Tibial nerve (tissue), 4 donors: ENCODE data around the gene PAQR4. TPM values are rescaled to one million over a fixed set of nuclear protein-coding genes. Genes with fewer than 3 reads are reported as not detected.

Experiments
- DNase-seq, 2 donors: peaks; one replicate each; pipeline ENCODE4 v3.0.0-alpha.2; 2019; ENCODE audit warnings: low spot score in 2 of 2
- H3K27ac ChIP-seq, 4 donors: fragments of 200-600 bp; sonication (generic) in 3 of 4; one replicate each; pipeline ENCODE4 v1.5.1; 2017 to 2019; ENCODE audit warnings: mild to moderate bottlenecking in 1 of 4
- H3K27me3 ChIP-seq, 2 donors: fragments of 200-600 bp; sonication (generic) in 1 of 2; one replicate each; pipeline versions ENCODE4 v1.5.1 to v1.6.0; 2017 to 2019
- H3K36me3 ChIP-seq, 3 donors: fragments of 200-600 bp; sonication (generic); one replicate each; pipeline ENCODE4 v1.5.1; 2018 to 2019
- H3K4me1 ChIP-seq, 4 donors: fragments of 200-600 bp; sonication (generic) in 3 of 4; one replicate each; pipeline ENCODE4 v1.5.1; 2017 to 2019
- H3K4me3 ChIP-seq, 4 donors: fragments of 200-600 bp; sonication (generic) in 3 of 4; one replicate each; pipeline ENCODE4 v1.5.1; 2017 to 2019; ENCODE audit warnings: mild to moderate bottlenecking in 1 of 4, moderate library complexity in 1 of 4
- H3K9me3 ChIP-seq, 4 donors: fragments of 200-600 bp; sonication (generic) in 3 of 4; one replicate each; pipeline ENCODE4 v1.5.1; 2017 to 2019
- CTCF ChIP-seq, 5 experiments: fragments of 200-600 bp in 3 of 5; fragments of 450-650 bp in 2 of 5; sonication (generic) in 3 of 5; IDR thresholded peaks; one replicate each; pipeline ENCODE4 v1.5.1; 2016 to 2019; ENCODE audit warnings: antibody characterized with exemption in 5 of 5, mild to moderate bottlenecking in 3 of 5, moderate library complexity in 2 of 5
- EP300 ChIP-seq, 2 donors: sonication (generic); formaldehyde crosslinking; IDR thresholded peaks; one replicate each; pipeline ENCODE4 v1.6.1; 2017; ENCODE audit warnings: antibody characterized with exemption in 2 of 2, mild to moderate bottlenecking in 1 of 2
- POLR2A ChIP-seq, 2 donors: fragments of 450-650 bp; IDR thresholded peaks; one replicate each; pipeline ENCODE4 v1.6.1; 2017; ENCODE audit warnings: antibody characterized with exemption in 2 of 2, mild to moderate bottlenecking in 2 of 2, moderate library complexity in 2 of 2
- WGBS, 2 donors: methylation state at CpG; one replicate each; pipeline ENCODE4 v1.1.5; 2018; 5-methylcytosine and 5-hydroxymethylcytosine counted together
- small RNA-seq: library from RNA; depleted of rRNA; stranded (forward); fragments of <200 nt; gene quantifications from one replicate; pipeline ENCODE3, GENCODE V24; 2016
- total RNA-seq, 4 donors: library from RNA; depleted of rRNA; stranded (reverse); fragments of >200 nt; gene quantifications; one replicate each; pipeline ENCODE4 v1.1.0, GENCODE V29; 2016

The PAQR4 gene
- total RNA-seq, 4 donors from 2014 or later = 5.1 to 15.0 (median 7.9) TPM

- Histone ChIP-seq H3K27me3 (peaks cover 0 to 23% of the 10 kb centered on the region in 2 donors), H3K36me3 (peaks cover 0 to 14% (median 5%) of the 10 kb centered on the region in 3 donors), H3K4me3 (peak overlapping the region; percentile 42 to 65 (median 63)), H3K4me1 (peaks cover 0 to 67% (median 31%) of the 10 kb centered on the region in 4 donors), H3K9me3 (no peaks in the 10 kb centered on the region), H3K27ac (peak overlapping the region; percentile 78 to 99 (median 95))
- TF ChIP-seq EP300 (IDR thresholded peaks at IDR 0.05) (no peak), POLR2A (IDR thresholded peaks at IDR 0.05) (no peak), CTCF (IDR thresholded peaks at IDR 0.05) (peak in 3 of 5 experiments; percentile 16 to 21 (median 17))
- 6% methylated on average over 22 to 24 of the region's 25 CpGs for WGBS, 2 donors
- peak; percentile 56 to 66 for DNase-seq
These were observed 52.5 kb downstream of the PAQR4 start for GRCh38 chr16:3021449-3022207.

- peaks cover 0 to 20% (median 5%) of the 10 kb centered on the region in 3 donors for H3K36me3 ChIP-seq
- WGBS, 2 donors = 2 to 9% methylated on average over 8 of the region's 8 CpGs
- H3K4me3 ChIP-seq = peak overlapping the region in 3 of 4 donors; percentile 42 to 65 (median 62)
- TF ChIP-seq POLR2A (IDR thresholded peaks at IDR 0.05) = no peak
- TF ChIP-seq EP300 (IDR thresholded peaks at IDR 0.05) = peak in 1 of 2 donors; percentile 81
- no peaks in the 10 kb centered on the region for H3K9me3 ChIP-seq
- H3K27me3 ChIP-seq = peaks cover 0 to 20% of the 10 kb centered on the region in 2 donors
- H3K4me1 ChIP-seq = peaks cover 0 to 67% (median 31%) of the 10 kb centered on the region in 4 donors
- peak; percentile 84 to 87 for DNase-seq
- peak overlapping the region; percentile 78 to 99 (median 95) for H3K27ac ChIP-seq
These were observed 53.1 kb downstream of the PAQR4 start for GRCh38 chr16:3022208-3022683.

GRCh38 chr16:3022684-3023414 lies 53.7 kb downstream of the PAQR4 start:
- WGBS, 2 donors = 14 to 17% methylated on average over 8 of the region's 8 CpGs
- H3K4me3 ChIP-seq = peak overlapping the region; percentile 62 to 68 (median 65)
- DNase-seq = no peak
- peaks cover 0 to 22% (median 5%) of the 10 kb centered on the region in 3 donors for H3K36me3 ChIP-seq
- H3K27me3 ChIP-seq = peaks cover 0 to 14% of the 10 kb centered on the region in 2 donors
- H3K4me1 ChIP-seq = peaks cover 0 to 64% (median 31%) of the 10 kb centered on the region in 4 donors
- TF ChIP-seq CTCF (IDR thresholded peaks at IDR 0.05) = no peak
- no peak for TF ChIP-seq POLR2A (IDR thresholded peaks at IDR 0.05)
- TF ChIP-seq EP300 (IDR thresholded peaks at IDR 0.05) = no peak
- no peaks in the 10 kb centered on the region for H3K9me3 ChIP-seq
- H3K27ac ChIP-seq = peak overlapping the region; percentile 78 to 99 (median 95)

Small RNAs within 50 kb of the gene (small RNA-seq; reads per million reads assigned to genes)
- gene LINC00514 = not detected

Other genes with a start within 250 kb of the PAQR4 start
- 1 to 10 TPM; 1.3 to 4.2 (median 2.4) TPM for gene PRSS27, start 249.1 kb upstream of the PAQR4 start, total RNA-seq
- gene SRRM2, start 216.7 kb upstream of the PAQR4 start, total RNA-seq = 1,000 to 10,000 TPM in 1 of 4 donors, 100 to 1,000 TPM in 3; 843 to 1,374 (median 886) TPM
- 100 to 1,000 TPM; 293 to 759 (median 513) TPM for gene ELOB, start 192.1 kb upstream of the PAQR4 start, total RNA-seq
- not detected for gene PRSS33, start 181.8 kb upstream of the PAQR4 start, total RNA-seq
- not detected for gene PRSS41, start 170.9 kb upstream of the PAQR4 start, total RNA-seq
- not detected for gene PRSS21, start 152.1 kb upstream of the PAQR4 start, total RNA-seq
- gene ZG16B, start 139.0 kb upstream of the PAQR4 start, total RNA-seq = not detected
- not detected for gene PRSS22, start 111.2 kb upstream of the PAQR4 start, total RNA-seq
- 10 to 100 TPM; 66.2 to 76.8 (median 72.8) TPM for gene FLYWCH2, start 86.1 kb upstream of the PAQR4 start, total RNA-seq
- 10 to 100 TPM; 65.1 to 74.9 (median 68.7) TPM for gene FLYWCH1, start 57.4 kb upstream of the PAQR4 start, total RNA-seq
- not detected for gene KREMEN2, start 5.1 kb upstream of the PAQR4 start, total RNA-seq
- 1 to 10 TPM in 2 of 4 donors, under 1 TPM in 2; 0.60 to 1.6 (median 1.1) TPM for gene PKMYT1, start 11.1 kb downstream of the PAQR4 start, total RNA-seq
- gene CLDN9, start 43.6 kb downstream of the PAQR4 start, total RNA-seq = under 1 TPM in 1 of 4 donors, not detected in 3; 0.30 TPM
- gene CLDN6, start 48.8 kb downstream of the PAQR4 start, total RNA-seq = not detected
- 10 to 100 TPM in 2 of 4 donors, 1 to 10 TPM in 2; 2.4 to 47.4 (median 11.5) TPM for gene TNFRSF12A, start 51.0 kb downstream of the PAQR4 start, total RNA-seq
- gene HCFC1R1, start 54.6 kb downstream of the PAQR4 start, total RNA-seq = 10 to 100 TPM; 17.7 to 46.9 (median 38.5) TPM
- 10 to 100 TPM; 12.2 to 28.5 (median 18.0) TPM for gene THOC6, start 54.7 kb downstream of the PAQR4 start, total RNA-seq
- not detected for gene BICDL2, start 67.6 kb downstream of the PAQR4 start, total RNA-seq
- gene MMP25, start 77.2 kb downstream of the PAQR4 start, total RNA-seq = under 1 TPM in 2 of 4 donors, not detected in 2; under 0.01 to 0.42 TPM
- gene IL32, start 96.3 kb downstream of the PAQR4 start, total RNA-seq = 10 to 100 TPM in 3 of 4 donors, 1 to 10 TPM in 1; 4.2 to 32.9 (median 21.7) TPM
- gene ZSCAN10, start 129.9 kb downstream of the PAQR4 start, total RNA-seq = not detected
- 10 to 100 TPM; 19.4 to 29.2 (median 21.5) TPM for gene ZNF205, start 143.2 kb downstream of the PAQR4 start, total RNA-seq
- 10 to 100 TPM in 1 of 4 donors, 1 to 10 TPM in 3; 7.7 to 17.1 (median 8.9) TPM for gene ZNF213, start 165.7 kb downstream of the PAQR4 start, total RNA-seq
- not detected for gene OR1F1, start 218.9 kb downstream of the PAQR4 start, total RNA-seq